Transverse colon (tissue), 4 donors: Measurements from ENCODE around the gene CIROP. TPM values are rescaled to one million over a fixed set of nuclear protein-coding genes. Genes with fewer than 3 reads are reported as not detected.

Experiments
- DNase-seq: peaks from one replicate; pipeline ENCODE4 v3.0.0-alpha.2; 2019
- H3K27ac ChIP-seq, 4 donors: fragments of 200-600 bp; sonication (generic); 2 replicates each; pipeline ENCODE4 v1.5.1; 2016 to 2018; ENCODE audit warnings: inconsistent platforms in 4 of 4
- H3K27me3 ChIP-seq: fragments of 200-600 bp; sonication (generic); 2 replicates; pipeline ENCODE4 v1.5.1; 2017; ENCODE audit warnings: inconsistent platforms
- H3K36me3 ChIP-seq, 4 donors: fragments of 200-600 bp; sonication (generic); 2 replicates each; pipeline ENCODE4 v1.5.1; 2017 to 2019; ENCODE audit warnings: inconsistent platforms in 4 of 4
- H3K4me1 ChIP-seq, 4 donors: fragments of 200-600 bp; sonication (generic); 2 replicates each; pipeline ENCODE4 v1.5.1; 2017 to 2020; ENCODE audit warnings: inconsistent platforms in 4 of 4
- H3K4me3 ChIP-seq, 4 donors: fragments of 200-600 bp; sonication (generic); 1 replicate in 1 of 4; 2 replicates in 3 of 4; pipeline versions ENCODE4 v1.5.1 to v1.6.1; 2017 to 2019; ENCODE audit warnings: inconsistent platforms in 4 of 4
- H3K9me3 ChIP-seq, 2 donors: fragments of 200-600 bp; sonication (generic); 2 replicates each; pipeline ENCODE4 v1.5.1; 2017 to 2019; ENCODE audit warnings: inconsistent platforms in 2 of 2
- CTCF ChIP-seq, 5 experiments: fragments of 200-600 bp in 3 of 5; fragments of 450-650 bp in 2 of 5; sonication (generic) in 3 of 5; IDR thresholded peaks; 1 replicate in 2 of 5; 2 replicates in 3 of 5; pipeline ENCODE4 v1.5.1; 2016 to 2017; ENCODE audit warnings: antibody characterized with exemption in 5 of 5, inconsistent platforms in 3 of 5, mild to moderate bottlenecking in 2 of 5, moderate library complexity in 1 of 5
- EP300 ChIP-seq: sonication (generic); formaldehyde crosslinking; IDR thresholded peaks from one replicate; pipeline ENCODE4 v1.6.1; 2017; ENCODE audit warnings: antibody characterized with exemption, low read depth
- POLR2A ChIP-seq: fragments of 450-650 bp; IDR thresholded peaks from one replicate; pipeline ENCODE4 v1.6.1; 2016; ENCODE audit warnings: antibody characterized with exemption, mild to moderate bottlenecking, moderate library complexity
- POLR2AphosphoS5 ChIP-seq, 3 donors: sonication (generic); formaldehyde crosslinking; IDR thresholded peaks; one replicate each; pipeline ENCODE4 v1.6.1; 2016; ENCODE audit warnings: antibody characterized with exemption in 3 of 3
- WGBS, 2 donors: methylation state at CpG; one replicate each; pipeline ENCODE4 v1.1.5; 2018; ENCODE audit warnings: low coverage in 1 of 2; 5-methylcytosine and 5-hydroxymethylcytosine counted together
- in situ Hi-C, 4 donors: fragments of 200-750 bp; cut with MboI; loops; one replicate each; pipeline versions ENCODE4 v1.15.0 to v1.15.1; 2017; ENCODE audit warnings: low sequenced_read_pairs in 3 of 4, low pct_ligation_motif_present in 1 of 4, low pct_unique_long_range_greater_than_20kb in 1 of 4
- intact Hi-C: fragments of 100-400 bp; cut with DNase I; formaldehyde crosslinking; loops from one replicate; pipeline ENCODE4 v1.15.1; 2023; ENCODE audit warnings: low total_unique reads
- total RNA-seq, 4 donors: library from RNA; depleted of rRNA; stranded (reverse); fragments of >200 nt; gene quantifications; one replicate each; pipeline ENCODE4 v1.1.0, GENCODE V29; 2016

The CIROP gene
- total RNA-seq, 4 donors from 2014 or later: not detected

GRCh38 chr14:23129759-23130316 lies 25.0 kb upstream of the CIROP start:
- WGBS, 2 donors: 89 to 91% methylated on average over 3 to 7 of the region's 7 CpGs
- no peaks in the 10 kb centered on the region for H3K36me3 ChIP-seq
- no peaks in the 10 kb centered on the region for H3K27me3 ChIP-seq
- no peak for TF ChIP-seq POLR2AphosphoS5 (IDR thresholded peaks at IDR 0.05)
- TF ChIP-seq CTCF (IDR thresholded peaks at IDR 0.05): no peak
- TF ChIP-seq POLR2A: no peak
- no peak for TF ChIP-seq EP300
- H3K27ac ChIP-seq: no peak overlapping the region
- no peaks in the 10 kb centered on the region for H3K4me1 ChIP-seq
- no peak overlapping the region for H3K4me3 ChIP-seq
- in situ Hi-C loops: no loop called here
- H3K9me3 ChIP-seq: no peaks in the 10 kb centered on the region
- intact Hi-C loops: no loop called here
- no peak for DNase-seq

- no peak for DNase-seq
- WGBS, 2 donors: 90 to 94% methylated on average over 3 to 7 of the region's 7 CpGs
- Histone ChIP-seq H3K27me3 (no peaks in the 10 kb centered on the region), H3K27ac (no peak overlapping the region), H3K9me3 (no peaks in the 10 kb centered on the region), H3K36me3 (no peaks in the 10 kb centered on the region), H3K4me3 (no peak overlapping the region), H3K4me1 (no peaks in the 10 kb centered on the region)
- in situ Hi-C loops: no loop called here
- intact Hi-C loops: no loop called here
- TF ChIP-seq EP300 (no peak), POLR2AphosphoS5 (IDR thresholded peaks at IDR 0.05) (no peak), CTCF (IDR thresholded peaks at IDR 0.05) (no peak), POLR2A (no peak)
These were observed 24.4 kb upstream of the CIROP start for GRCh38 chr14:23128969-23129758.

GRCh38 chr14:23127861-23128260 lies 23.1 kb upstream of the CIROP start:
- no peak overlapping the region for H3K27ac ChIP-seq
- no peaks in the 10 kb centered on the region for H3K9me3 ChIP-seq
- no peak overlapping the region for H3K4me3 ChIP-seq
- no peaks in the 10 kb centered on the region for H3K27me3 ChIP-seq
- intact Hi-C loops (no loop called here), in situ Hi-C loops (no loop called here)
- H3K4me1 ChIP-seq: peaks cover 0 to 5% (median 0%) of the 10 kb centered on the region in 4 donors
- no peak for DNase-seq
- 80% methylated on average over 3 of the region's 3 CpGs; no CpG with 5 or more reads in 1 of the 2 donors for WGBS, 2 donors
- TF ChIP-seq CTCF (IDR thresholded peaks at IDR 0.05) (no peak), POLR2AphosphoS5 (IDR thresholded peaks at IDR 0.05) (no peak), POLR2A (no peak), EP300 (no peak)
- no peaks in the 10 kb centered on the region for H3K36me3 ChIP-seq

GRCh38 chr14:23126548-23127278 lies 21.9 kb upstream of the CIROP start:
- no peaks in the 10 kb centered on the region for H3K36me3 ChIP-seq
- no peaks in the 10 kb centered on the region for H3K27me3 ChIP-seq
- no peaks in the 10 kb centered on the region for H3K9me3 ChIP-seq
- no peak overlapping the region for H3K27ac ChIP-seq
- peaks cover 0 to 6% (median 0%) of the 10 kb centered on the region in 4 donors for H3K4me1 ChIP-seq
- intact Hi-C loops (no loop called here), in situ Hi-C loops (no loop called here)
- 84% methylated on average over 8 of the region's 8 CpGs; no CpG with 5 or more reads in 1 of the 2 donors for WGBS, 2 donors
- DNase-seq: no peak
- TF ChIP-seq CTCF (IDR thresholded peaks at IDR 0.05) (no peak), POLR2A (no peak), EP300 (no peak), POLR2AphosphoS5 (IDR thresholded peaks at IDR 0.05) (no peak)
- H3K4me3 ChIP-seq: no peak overlapping the region
